Cardiac septum (tissue), 1 donor: ENCODE measurements around the gene BCL2L15. TPM values are rescaled to one million over a fixed set of nuclear protein-coding genes. Genes with fewer than 3 reads are reported as not detected.
A peak's percentile ranks its signal among the peaks of the same experiment; 100 is the strongest.
"Not testable (repeated sequence)": the region's sequence is repeated elsewhere in the genome, so short reads cannot be mapped to it uniquely, and the experiment has no call there.

ENCODE experiments used
- DNase-seq: peaks from one replicate; pipeline ENCODE4 v3.0.0-alpha.2; 2020; ENCODE audit warnings: low spot score
- intact Hi-C: fragments of 100-400 bp; cut with DNase I; formaldehyde crosslinking; loops from one replicate; pipeline ENCODE4 v1.14.0; 2022
- total RNA-seq: library from RNA; stranded (reverse); fragmentation: NEBNext Ultra II Directional; extraction: Animal tissue kit (Norgen Biotek cat#: 25700); gene quantifications from one replicate; pipeline ENCODE4 v1.2.1, GENCODE V29; 2021
- donor health status: DM: no; HTN: no; CAD: no.

Gene BCL2L15
- total RNA-seq, 1 donor from 2014 or later = not detected

DNA sequence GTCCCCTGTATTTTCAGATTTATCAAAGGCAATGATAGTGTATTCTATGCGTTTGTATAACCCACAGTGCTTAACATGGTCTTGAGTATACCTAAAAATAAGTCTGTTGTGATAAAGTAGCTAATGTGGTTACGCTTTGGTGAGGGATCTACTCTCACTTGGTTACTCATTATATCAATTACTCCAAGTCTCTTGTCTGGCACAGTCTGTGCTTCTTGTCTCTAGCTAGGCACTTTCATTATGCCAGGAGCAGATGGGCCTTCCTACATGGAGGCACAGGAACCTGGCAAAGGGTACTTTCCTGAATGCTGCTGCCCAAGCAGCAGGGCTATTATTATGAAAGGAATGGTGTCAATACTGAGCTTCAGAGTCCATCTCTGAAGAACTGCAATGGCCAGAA is 11.7 kb downstream of the BCL2L15 start:
- intact Hi-C loops = no loop called here
- no peak for DNase-seq

DNA sequence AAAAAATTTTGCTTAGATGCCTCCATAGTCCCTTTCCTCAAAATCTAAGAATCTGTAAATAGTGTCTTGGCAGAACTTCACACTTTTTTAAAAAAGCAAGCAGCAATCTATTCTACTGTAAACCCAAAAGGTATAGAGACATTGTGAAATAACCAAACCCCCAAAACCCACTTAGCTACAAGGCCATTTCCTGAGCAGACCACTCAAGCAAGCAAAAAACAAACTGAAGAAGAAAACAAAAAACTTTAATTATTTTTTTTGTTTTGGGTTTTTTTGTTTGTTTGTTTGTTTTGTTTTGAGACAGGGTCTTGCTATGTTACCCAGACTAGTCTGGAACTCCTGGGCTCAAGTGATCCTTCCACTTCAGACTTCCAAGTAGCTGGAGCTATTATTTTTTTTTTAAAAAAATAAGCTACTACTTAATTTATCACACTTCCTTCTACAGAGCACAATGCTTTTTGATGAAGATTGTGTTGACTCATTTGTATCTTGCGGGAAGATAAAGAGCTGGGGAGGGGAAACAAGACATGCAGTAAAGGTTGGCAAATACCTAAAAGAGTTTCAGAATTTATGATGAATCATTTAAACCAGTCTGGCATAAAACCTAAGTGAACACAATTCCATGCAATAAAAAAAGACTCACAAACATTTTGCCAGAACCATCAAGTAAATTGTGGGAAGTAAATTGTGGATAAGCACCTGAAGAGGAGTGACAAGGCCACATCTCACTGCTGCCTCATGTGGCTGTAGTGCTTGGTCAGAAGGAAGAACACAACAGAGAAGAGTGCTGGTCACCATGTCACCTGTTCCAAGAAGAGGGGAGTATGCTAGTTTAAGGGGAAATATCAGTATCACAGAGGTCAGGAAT is 13.1 kb downstream of the BCL2L15 start:
- no peak for DNase-seq
- intact Hi-C loops = no loop called here

- intact Hi-C loops = no loop called here
- DNase-seq = no peak
These were observed 15.0 kb downstream of the BCL2L15 start for GRCh38 chr1:113872219-113872935.

DNA sequence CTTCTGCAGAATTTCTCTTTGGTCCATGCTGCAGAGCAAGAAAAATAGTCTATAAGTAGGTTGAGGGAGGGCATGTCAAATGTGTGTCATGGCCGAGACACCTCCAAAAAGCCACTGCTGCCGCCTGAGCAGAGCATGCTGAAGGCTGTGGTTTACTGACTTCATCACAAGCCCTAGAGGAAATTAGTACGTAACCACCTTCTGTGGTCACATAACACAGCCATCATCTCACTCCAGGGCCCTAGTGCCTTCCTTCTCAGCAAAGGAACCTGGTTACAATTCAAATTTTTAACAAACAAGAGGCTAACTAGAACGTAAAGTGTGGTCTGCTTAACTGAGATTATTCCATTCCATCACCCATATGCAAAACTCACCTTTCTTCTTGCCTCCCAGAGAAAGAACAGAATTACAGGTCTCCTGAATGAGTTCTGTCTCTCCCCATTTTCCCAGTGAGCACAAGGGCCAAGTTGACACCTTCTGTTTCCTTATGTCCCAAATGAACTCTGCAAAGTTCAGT is 15.7 kb downstream of the BCL2L15 start, which contains the start of gene PTPN22:
Gene PTPN22 (minus strand): TSS at position 116 of the 517 bp plus-strand sequence.
- intact Hi-C loops = no loop called here
- DNase-seq = peak; percentile 85

DNA sequence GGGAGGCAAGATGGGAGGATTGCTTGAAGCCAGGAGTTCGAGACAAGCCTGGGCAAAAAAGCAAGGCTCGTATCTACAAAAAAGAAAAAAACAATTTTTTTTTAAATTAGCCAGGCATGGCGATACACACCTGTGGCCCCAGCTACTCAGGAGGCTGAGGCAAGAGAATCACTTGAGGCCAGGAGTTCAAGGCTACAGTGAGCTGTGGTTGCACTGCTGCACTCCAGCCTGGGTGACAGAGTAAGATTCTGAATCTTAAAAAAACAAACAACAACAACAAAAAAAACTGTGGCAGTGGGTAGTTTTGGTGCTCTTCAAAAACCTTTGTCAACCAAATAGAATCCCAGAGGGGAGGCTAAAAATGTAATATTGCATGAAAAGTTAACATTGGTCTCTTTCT is 16.6 kb downstream of the BCL2L15 start:
- DNase-seq = no peak
- intact Hi-C loops = no loop called here

DNA sequence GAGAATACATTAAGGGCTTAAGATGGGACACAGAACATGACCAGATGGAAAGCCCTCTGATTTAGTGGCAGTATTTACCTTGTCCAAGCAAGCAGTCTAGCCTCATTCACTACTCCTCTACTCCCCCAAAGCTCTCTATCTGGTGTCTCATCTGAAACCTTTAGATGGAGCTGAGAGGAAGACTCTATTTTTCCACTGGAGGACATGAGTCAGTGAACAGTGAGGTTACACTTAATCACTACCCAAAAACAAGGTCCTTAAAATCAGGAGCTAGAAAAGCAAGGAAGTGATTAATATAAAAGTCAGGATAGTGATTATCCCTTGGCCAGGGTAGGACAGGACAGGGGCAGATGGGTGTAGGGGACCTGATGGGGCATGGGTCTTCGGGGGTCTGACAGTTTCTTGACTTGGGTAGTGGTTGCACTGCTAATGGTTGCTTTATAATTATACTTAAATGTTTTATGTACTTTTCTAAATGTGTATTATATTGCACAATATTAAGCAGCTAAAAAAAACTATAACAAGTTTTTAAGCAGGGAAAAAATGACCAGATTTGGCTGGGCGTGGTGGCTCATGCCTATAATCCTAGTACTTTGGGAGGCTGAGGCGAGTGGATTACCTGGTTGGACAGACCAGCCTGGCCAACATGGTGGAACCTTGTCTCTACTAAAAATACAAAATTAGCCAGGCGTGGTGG is 18.8 kb downstream of the BCL2L15 start:
- DNase-seq = no peak
- intact Hi-C loops = no loop called here

GRCh38 chr1:113861641-113862040 is 25.7 kb downstream of the BCL2L15 start:
- intact Hi-C loops = no loop called here
- DNase-seq = no peak

- intact Hi-C loops = no loop called here
- no peak for DNase-seq
These were observed 26.5 kb downstream of the BCL2L15 start for GRCh38 chr1:113860891-113861290.

GRCh38 chr1:113859478-113860175 is 27.8 kb downstream of the BCL2L15 start:
- no peak for DNase-seq

DNA sequence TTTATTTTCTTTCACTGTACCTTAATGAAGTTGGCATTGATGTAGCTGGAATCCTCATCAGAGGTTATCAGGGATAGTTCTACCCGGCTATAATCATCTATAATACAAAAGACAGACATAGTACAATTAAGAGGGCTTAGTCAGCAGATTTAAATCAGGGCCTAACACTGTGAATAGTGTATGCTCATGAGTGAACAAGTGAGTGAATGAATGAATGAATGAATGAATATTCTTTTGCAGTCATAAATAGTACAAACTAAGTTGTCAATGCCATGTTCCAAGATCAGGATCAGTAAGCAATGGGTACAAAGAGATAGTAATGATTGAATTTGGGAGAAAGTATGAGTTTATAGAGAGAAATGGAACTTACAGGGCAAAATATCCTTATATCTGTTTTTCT is 28.4 kb downstream of the BCL2L15 start:
- DNase-seq = no peak
- intact Hi-C loops = no loop called here

More at GRCh38 chr1:113859478-113860175, 27.8 kb downstream of the BCL2L15 start:
- intact Hi-C loops = no loop called here

DNA sequence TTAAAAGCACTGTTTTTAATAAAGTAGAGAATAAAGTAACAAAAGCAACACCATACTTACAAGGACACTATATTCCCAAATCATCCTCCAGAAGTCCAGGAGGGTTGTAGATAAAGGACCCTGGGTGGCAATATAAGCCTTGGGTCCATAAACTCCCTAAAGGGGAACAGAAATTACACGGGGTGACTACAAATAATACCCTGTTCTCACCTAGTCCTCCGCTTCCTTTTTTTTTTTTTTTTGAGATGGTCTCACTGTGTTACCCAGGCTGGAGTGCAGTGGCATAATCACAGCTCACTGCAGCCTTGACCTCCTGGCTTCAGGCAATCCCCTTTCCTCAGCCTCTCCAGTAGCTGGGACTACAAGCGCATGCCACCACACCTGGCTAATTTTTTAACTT is 29.0 kb downstream of the BCL2L15 start:
- no peak for DNase-seq
- intact Hi-C loops = no loop called here

GRCh38 chr1:113857776-113858175 is 29.6 kb downstream of the BCL2L15 start:
- intact Hi-C loops = no loop called here

GRCh38 chr1:113856401-113856790 is 31.0 kb downstream of the BCL2L15 start:
- DNase-seq = no peak
- intact Hi-C loops = no loop called here

More at GRCh38 chr1:113857776-113858175, 29.6 kb downstream of the BCL2L15 start:
- no peak for DNase-seq

- intact Hi-C loops = no loop called here
- no peak for DNase-seq
These were observed 31.6 kb downstream of the BCL2L15 start for GRCh38 chr1:113855630-113856400.

- intact Hi-C loops = no loop called here
- no peak for DNase-seq
These were observed 33.1 kb downstream of the BCL2L15 start for GRCh38 chr1:113854234-113854633.

DNA sequence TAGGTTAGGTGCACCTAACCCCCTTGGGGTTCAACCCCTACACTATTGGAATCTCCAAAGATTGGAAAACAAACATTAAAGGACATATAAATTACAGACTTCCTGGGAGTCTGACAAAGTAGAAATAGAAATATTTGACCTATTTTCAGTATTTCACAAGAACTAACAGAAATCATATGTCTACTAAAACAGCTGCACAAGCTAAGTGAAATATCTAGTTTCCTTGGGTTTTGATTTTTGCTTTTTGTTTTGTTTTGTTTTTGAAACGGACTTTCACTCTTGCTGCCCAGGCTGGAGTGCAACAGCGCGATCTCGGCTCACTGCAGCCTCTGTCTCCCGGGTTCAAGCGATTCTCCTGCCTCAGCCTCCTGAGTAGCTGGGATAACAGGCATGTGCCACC is 34.7 kb downstream of the BCL2L15 start:
- intact Hi-C loops, DNase-seq: not testable (repeated sequence)

DNA sequence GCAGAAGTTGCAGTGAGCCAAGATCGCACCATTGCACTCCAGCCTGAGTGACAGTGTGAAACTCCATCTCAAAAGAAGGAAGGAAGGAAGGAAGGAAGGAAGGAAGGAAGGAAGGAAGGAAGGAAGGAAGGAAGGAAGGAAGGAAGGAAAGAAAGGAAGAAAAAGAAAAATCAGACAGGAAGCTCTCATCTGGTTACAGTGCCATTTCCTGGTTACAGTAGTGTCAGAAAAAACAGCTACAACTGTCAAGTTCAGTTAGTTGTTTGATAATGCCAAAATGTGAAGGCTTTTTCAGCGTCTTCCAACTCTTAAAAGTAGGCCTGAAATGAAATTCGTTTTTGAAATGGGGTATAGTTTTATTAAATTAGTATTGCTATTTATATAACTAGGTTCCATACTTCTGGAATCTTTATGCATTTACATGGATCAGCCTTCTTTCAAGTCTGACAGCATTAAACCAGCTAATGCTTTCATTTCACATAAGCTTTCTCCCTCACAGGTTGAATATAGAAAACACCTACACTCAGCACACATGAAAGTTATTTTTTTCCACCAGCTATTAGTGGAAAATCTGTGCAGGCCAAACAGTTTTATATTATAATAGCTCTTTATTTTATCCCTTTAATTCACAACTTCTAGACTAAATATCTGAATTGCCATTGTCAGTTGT is 37.1 kb downstream of the BCL2L15 start:
- intact Hi-C loops = no loop called here
- no peak for DNase-seq

DNA sequence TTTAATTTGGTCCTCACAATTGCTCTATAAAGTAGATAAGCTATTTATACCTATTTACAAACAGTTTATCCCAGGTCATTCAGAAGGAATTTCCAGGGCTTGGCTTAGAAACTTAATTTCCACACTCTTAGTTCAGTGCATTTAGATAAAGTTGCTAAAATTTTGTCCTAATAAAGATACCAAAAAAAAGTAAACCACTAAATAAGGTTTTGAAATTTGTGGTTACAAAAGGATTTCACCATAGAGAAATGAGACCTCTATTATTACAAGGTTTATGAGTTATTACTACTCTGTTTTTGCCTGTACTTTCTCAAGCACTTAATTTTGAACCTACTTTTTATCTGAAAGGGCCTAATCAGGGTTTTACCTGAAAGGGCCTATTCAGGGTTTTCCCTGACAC is 38.3 kb downstream of the BCL2L15 start:
- no peak for DNase-seq
- intact Hi-C loops = no loop called here
